NT2/D1 (cell line): ENCODE data around the gene MOV10.
"Not testable (repeated sequence)": the region's sequence is repeated elsewhere in the genome, so short reads cannot be mapped to it uniquely, and the experiment has no call there.

ENCODE experiments used
- DNase-seq: peaks from one replicate; pipeline ENCODE4 v3.0.0-alpha.2; 2011; ENCODE audit warnings: low read depth, low spot score
- H3K27me3 ChIP-seq: 2 replicates; pipeline ENCODE4 v1.6.0; 2011; ENCODE audit warnings: mild to moderate bottlenecking; ENCODE audit not compliant: insufficient read length, insufficient read depth
- H3K36me3 ChIP-seq: 2 replicates; pipeline ENCODE4 v1.6.1; 2011; ENCODE audit warnings: mild to moderate bottlenecking, low read length, mixed read lengths; ENCODE audit not compliant: insufficient read depth, insufficient read length
- H3K4me1 ChIP-seq: 2 replicates; pipeline ENCODE4 v1.5.1; 2011; ENCODE audit not compliant: insufficient read depth, insufficient read length
- H3K4me3 ChIP-seq: 2 replicates; pipeline ENCODE4 v1.5.1; 2011; ENCODE audit warnings: low read depth; ENCODE audit not compliant: insufficient read length
- H3K9ac ChIP-seq: 2 replicates; pipeline ENCODE4 v1.6.0; 2011; ENCODE audit warnings: low read depth; ENCODE audit not compliant: insufficient read length
- H3K9me3 ChIP-seq: 2 replicates; pipeline ENCODE4 v1.5.1; 2011; ENCODE audit warnings: mild to moderate bottlenecking, low read length; ENCODE audit not compliant: insufficient read depth
- SUZ12 ChIP-seq: IDR thresholded peaks from 2 replicates; pipeline ENCODE4 v1.6.1; 2011; ENCODE audit not compliant: insufficient read length, insufficient read depth; ENCODE audit errors: extremely low read depth
- YY1 ChIP-seq: IDR thresholded peaks from 2 replicates; pipeline ENCODE4 v1.6.1; 2011; ENCODE audit not compliant: insufficient read length, insufficient read depth
- ZNF274 ChIP-seq: IDR thresholded peaks from 2 replicates; pipeline ENCODE4 v1.6.1; 2011; ENCODE audit warnings: mild to moderate bottlenecking, low read depth, low read length

The MOV10 gene

DNA sequence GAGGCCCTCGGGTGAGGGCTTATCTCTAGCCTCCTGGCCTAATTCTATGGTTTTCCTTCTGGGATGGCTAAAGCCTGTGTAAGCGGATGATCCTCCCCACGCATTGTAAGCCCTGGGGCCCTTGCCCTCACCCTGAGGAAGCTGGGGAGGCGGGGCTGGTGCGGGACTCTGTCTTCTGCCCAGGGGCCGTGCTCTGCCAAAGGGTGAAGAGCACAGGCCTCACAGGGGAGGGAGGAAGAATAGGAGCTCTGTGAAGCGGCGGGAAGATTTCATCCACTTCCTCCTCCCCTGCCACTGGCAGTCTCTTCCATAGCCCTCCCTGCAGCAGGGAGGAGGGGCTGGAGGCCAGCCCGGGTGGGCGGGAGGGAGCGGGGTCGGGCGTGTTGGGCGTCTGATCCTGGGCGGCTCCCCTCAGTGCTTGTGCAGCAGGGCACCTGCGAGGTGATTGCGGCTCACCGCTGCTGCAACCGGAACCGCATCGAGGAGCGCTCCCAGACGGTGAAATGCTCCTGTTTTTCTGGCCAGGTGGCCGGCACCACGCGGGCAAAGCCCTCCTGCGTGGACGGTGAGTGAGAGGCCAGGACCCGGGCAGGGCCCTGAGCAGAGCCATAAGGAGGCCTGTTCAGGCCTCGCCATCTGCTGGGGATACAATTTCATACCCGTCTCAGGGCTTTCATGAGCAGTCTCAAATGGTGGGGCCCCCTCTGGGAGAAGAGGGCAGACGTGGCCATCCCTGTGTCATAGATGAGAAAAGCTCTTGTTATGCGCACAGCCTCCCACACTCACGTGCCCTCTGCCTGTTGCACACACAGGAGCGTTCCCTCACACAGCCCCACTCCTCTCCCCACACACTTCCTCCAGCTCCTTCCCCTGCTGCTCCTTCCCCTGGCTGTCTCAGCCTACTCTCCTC, 48.4 kb downstream of the MOV10 start:
- peak overlapping the region; percentile 68 for H3K9ac ChIP-seq
- no peaks in the 10 kb centered on the region for H3K36me3 ChIP-seq
- peaks cover 15% of the 10 kb centered on the region for H3K4me1 ChIP-seq
- TF ChIP-seq YY1 (no peak), ZNF274 (no peak), SUZ12 (no peak)
- peak overlapping the region; percentile 40 for H3K4me3 ChIP-seq
- H3K9me3 ChIP-seq, result 0 out of 2 replicates have a peak, but pooled peaks cover 3% of the 10 kb centered on the region
- DNase-seq, result no peak
- H3K27me3 ChIP-seq, result peaks cover 44% of the 10 kb centered on the region

DNA sequence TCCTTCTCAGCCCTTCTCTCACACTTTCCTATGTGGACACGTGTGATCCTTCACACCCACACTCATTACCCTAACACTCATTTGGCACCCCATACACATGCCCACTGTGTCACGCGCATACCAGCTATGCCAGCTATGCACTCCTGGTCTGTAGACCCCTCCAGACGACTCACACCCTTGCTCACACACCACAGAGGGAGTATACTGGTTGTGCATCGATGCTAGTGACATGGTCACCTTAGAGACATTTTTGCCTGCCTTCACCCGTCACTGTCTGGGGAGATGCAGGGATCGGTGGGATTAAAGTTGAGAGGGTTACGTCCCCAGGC, 49.0 kb downstream of the MOV10 start:
- Histone ChIP-seq H3K4me3 (no peak overlapping the region), H3K36me3 (no peaks in the 10 kb centered on the region), H3K9me3 (peaks cover 6% of the 10 kb centered on the region; the same call in 1 of the 2 replicates), H3K27me3 (peaks cover 39% of the 10 kb centered on the region), H3K4me1 (peaks cover 17% of the 10 kb centered on the region), H3K9ac (peak overlapping the region; percentile 54)
- no peak for TF ChIP-seq YY1
- TF ChIP-seq ZNF274, result no peak
- TF ChIP-seq SUZ12, result no peak
- no peak for DNase-seq

GRCh38 chr1:112724240-112724639, 49.8 kb downstream of the MOV10 start:
- not testable (repeated sequence) for H3K9ac ChIP-seq, H3K36me3 ChIP-seq, H3K4me3 ChIP-seq, H3K9me3 ChIP-seq, DNase-seq
- Histone ChIP-seq H3K4me1 (peaks cover 17% of the 10 kb centered on the region), H3K27me3 (peaks cover 32% of the 10 kb centered on the region)

DNA sequence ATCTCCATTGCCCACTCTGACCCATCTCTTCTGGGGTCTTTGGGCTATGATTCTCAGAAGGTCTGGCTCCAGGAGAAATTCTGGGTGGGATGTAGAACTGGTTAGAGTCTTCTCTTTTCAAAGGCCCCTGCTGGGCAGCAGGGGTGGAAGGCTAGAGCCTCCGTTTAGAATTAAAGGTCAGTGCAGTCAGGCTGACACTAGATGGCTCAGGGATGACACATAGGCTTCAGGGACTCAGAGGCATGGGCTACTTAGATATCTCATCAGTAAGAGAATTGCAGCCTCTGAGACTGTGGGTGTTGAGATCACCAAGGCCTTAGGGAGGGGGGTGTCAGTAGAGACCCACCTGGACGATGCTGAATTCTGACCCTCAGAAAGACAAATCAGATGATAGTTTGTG, 53.3 kb downstream of the MOV10 start:
- no peak for DNase-seq
- Histone ChIP-seq H3K4me1 (peaks cover 13% of the 10 kb centered on the region), H3K4me3 (no peak overlapping the region)

GRCh38 chr1:112728306-112728971, 54.0 kb downstream of the MOV10 start:
- H3K4me1 ChIP-seq, DNase-seq, H3K9me3 ChIP-seq, H3K36me3 ChIP-seq, H3K9ac ChIP-seq, H3K27me3 ChIP-seq, H3K4me3 ChIP-seq: not testable (repeated sequence)

More for the DNA sequence above, 53.3 kb downstream of the MOV10 start:
- no peak for TF ChIP-seq SUZ12
- no peak for TF ChIP-seq ZNF274
- TF ChIP-seq YY1, result no peak
- Histone ChIP-seq H3K27me3 (peaks cover 6% of the 10 kb centered on the region), H3K36me3 (no peaks in the 10 kb centered on the region), H3K9ac (no peak overlapping the region), H3K9me3 (peaks cover 6% of the 10 kb centered on the region; the same call in 1 of the 2 replicates)

GRCh38 chr1:112729011-112729410, 54.6 kb downstream of the MOV10 start:
- not testable (repeated sequence) for H3K9me3 ChIP-seq, H3K36me3 ChIP-seq, H3K4me1 ChIP-seq, DNase-seq, H3K4me3 ChIP-seq, H3K9ac ChIP-seq
- peaks cover 11% of the 10 kb centered on the region for H3K27me3 ChIP-seq

DNA sequence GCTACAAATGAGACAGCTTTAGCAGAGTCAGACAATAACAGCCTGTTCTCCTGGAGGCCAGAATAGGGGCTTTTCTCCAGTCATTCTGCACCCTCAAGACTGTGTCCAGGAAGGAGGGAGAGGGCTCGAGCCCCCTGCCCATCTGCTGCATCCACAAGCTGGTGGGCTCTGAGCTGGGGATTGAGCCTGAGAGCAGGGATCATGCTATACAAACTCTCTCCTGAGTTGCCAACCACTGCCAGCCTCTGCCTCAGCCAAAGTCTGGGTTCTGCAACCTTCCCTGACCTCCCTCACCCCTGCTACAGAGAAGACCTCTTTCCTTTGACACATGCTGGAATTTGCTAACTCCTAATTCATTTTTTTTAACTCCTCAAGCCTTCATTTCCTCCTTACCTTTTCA, 55.5 kb downstream of the MOV10 start:
- H3K36me3 ChIP-seq, result no peaks in the 10 kb centered on the region
- peaks cover 3% of the 10 kb centered on the region for H3K4me1 ChIP-seq
- no peak overlapping the region for H3K4me3 ChIP-seq
- no peak overlapping the region for H3K9ac ChIP-seq
- no peak for TF ChIP-seq SUZ12
- no peak for TF ChIP-seq ZNF274
- no peak for TF ChIP-seq YY1
- DNase-seq, result no peak
- peaks cover 19% of the 10 kb centered on the region for H3K27me3 ChIP-seq
- peaks cover 6% of the 10 kb centered on the region; the same call in 1 of the 2 replicates for H3K9me3 ChIP-seq
